Kidney (tissue), 14 donors: ENCODE results near the gene TMCC1. TPM values are rescaled to one million over a fixed set of nuclear protein-coding genes. Genes with fewer than 3 reads are reported as not detected.

Experiments used
- DNase-seq, 5 donors: peaks; one replicate each; pipeline ENCODE4 v3.0.0-alpha.2; 2013 to 2020
- FAIRE-seq: peaks from 2 replicates; lab custom pipeline; 2012; peaks lifted over from hg19 to GRCh38; lab: Jason Lieb, UNC
- H3K27ac ChIP-seq, 2 donors: one replicate each; pipeline ENCODE4 v1.7.0; 2013; ENCODE audit warnings: low read depth in 2 of 2, low read length in 2 of 2, inconsistent platforms in 1 of 2
- H3K27me3 ChIP-seq: one replicate; pipeline ENCODE4 v1.7.1; 2013; ENCODE audit warnings: low read length, inconsistent platforms; ENCODE audit not compliant: control insufficient read depth, insufficient read depth
- H3K36me3 ChIP-seq, 3 donors: one replicate each; pipeline versions ENCODE4 v1.7.0 to v1.7.1; 2013; ENCODE audit warnings: low read length in 3 of 3, control low read depth in 1 of 3, inconsistent platforms in 1 of 3; ENCODE audit not compliant: insufficient read depth in 3 of 3, control insufficient read depth in 2 of 3
- H3K4me1 ChIP-seq, 3 donors: one replicate each; pipeline versions ENCODE4 v1.7.0 to v1.7.1; 2013; ENCODE audit warnings: low read length in 3 of 3, inconsistent platforms in 1 of 3, low read depth in 1 of 3; ENCODE audit not compliant: control insufficient read depth in 2 of 3, insufficient read depth in 2 of 3
- H3K4me3 ChIP-seq, 3 donors: one replicate each; pipeline versions ENCODE4 v1.7.0 to v1.8.1; 2013; ENCODE audit warnings: low read length in 3 of 3, control low read depth in 1 of 3, inconsistent platforms in 1 of 3
- H3K9ac ChIP-seq, 3 donors: one replicate each; pipeline versions ENCODE4 v1.7.0 to v1.7.1; 2013; ENCODE audit warnings: low read length in 3 of 3, control low read depth in 1 of 3, inconsistent platforms in 1 of 3
- H3K9me3 ChIP-seq, 3 donors: one replicate each; pipeline versions ENCODE4 v1.7.0 to v1.7.1; 2013; ENCODE audit warnings: low read length in 3 of 3, control low read depth in 1 of 3, inconsistent platforms in 1 of 3; ENCODE audit not compliant: control insufficient read depth in 2 of 3, insufficient read depth in 1 of 3
- CTCF ChIP-seq: IDR thresholded peaks from 3 replicates; pipeline ENCODE4 v1.5.1; 2012; ENCODE audit warnings: mild to moderate bottlenecking, moderate library complexity, borderline replicate concordance; ENCODE audit not compliant: insufficient read depth; ENCODE audit errors: extremely low read depth
- intact Hi-C: fragments of 100-400 bp; cut with DNase I; formaldehyde crosslinking; loops from one replicate; pipeline ENCODE4 v1.11.1; 2022
- polyA plus RNA-seq: library from polyadenylated mRNA; stranded (reverse); fragments of 350-450 nt; fragmentation: Illumina TruSeq; extraction: RNeasy Lipid Tissue Mini Kit (QIAGEN cat#74804); gene quantifications from one replicate; pipeline ENCODE4 v1.2.3, GENCODE V29; 2014; ENCODE audit warnings: low read depth, low replicate concordance; ENCODE audit not compliant: insufficient read depth
- total RNA-seq: library from RNA; stranded (reverse); fragmentation: NEBNext Ultra II Directional; extraction: Animal tissue kit (Norgen Biotek cat#: 25700); gene quantifications from one replicate; pipeline ENCODE4 v1.2.1, GENCODE V29; 2021
- donor health status: control.
- donor health status: control.
- donor health status: control.
- donor health status: control.
- donor health status: control.
- donor health status: DM: yes; HTN: yes; CAD: no.
- donor health status: Normal renal cell carcinoma (clear cell type).

Gene TMCC1
- total and polyA plus RNA-seq, 2 donors from 2014 or later: 8.4 to 42.4 TPM

- no peak overlapping the region for H3K9ac ChIP-seq
- H3K9me3 ChIP-seq: no peaks in the 10 kb centered on the region
- H3K4me3 ChIP-seq: no peak overlapping the region
- H3K36me3 ChIP-seq: no peaks in the 10 kb centered on the region
- H3K27me3 ChIP-seq: no peaks in the 10 kb centered on the region
- intact Hi-C loops: no loop called here
- peaks cover 0 to 51% (median 5%) of the 10 kb centered on the region in 3 donors for H3K4me1 ChIP-seq
- FAIRE-seq: no peak
- peak in 3 of 5 donors; percentile 35 to 78 (median 67) for DNase-seq
- peak overlapping the region; percentile 43 to 45 for H3K27ac ChIP-seq
- TF ChIP-seq CTCF: no peak
Measured at GRCh38 chr3:129625072-129625874, 268.2 kb downstream of the TMCC1 start.

GRCh38 chr3:129624347-129625071 lies 269.0 kb downstream of the TMCC1 start:
- no peaks in the 10 kb centered on the region for H3K36me3 ChIP-seq
- DNase-seq: peak in 3 of 5 donors; percentile 29 to 89 (median 60)
- intact Hi-C loops: no loop called here
- no peaks in the 10 kb centered on the region for H3K9me3 ChIP-seq
- no peak overlapping the region for H3K9ac ChIP-seq
- TF ChIP-seq CTCF: no peak
- FAIRE-seq: no peak
- peaks cover 0 to 51% (median 5%) of the 10 kb centered on the region in 3 donors for H3K4me1 ChIP-seq
- no peaks in the 10 kb centered on the region for H3K27me3 ChIP-seq
- no peak overlapping the region for H3K4me3 ChIP-seq
- peak overlapping the region; percentile 43 to 45 for H3K27ac ChIP-seq

- DNase-seq: peak; percentile 67 to 92 (median 83)
- Histone ChIP-seq H3K4me1 (peaks cover 0 to 57% (median 5%) of the 10 kb centered on the region in 3 donors), H3K27ac (peak overlapping the region; percentile 85 to 90), H3K9me3 (no peaks in the 10 kb centered on the region), H3K36me3 (no peaks in the 10 kb centered on the region), H3K27me3 (no peaks in the 10 kb centered on the region), H3K4me3 (no peak overlapping the region), H3K9ac (no peak overlapping the region)
- intact Hi-C loops: no loop called here
- FAIRE-seq: no peak
- no peak for TF ChIP-seq CTCF
Measured at GRCh38 chr3:129623447-129624118, 269.9 kb downstream of the TMCC1 start.
